Measurements from ENCODE around the gene KIF21B. TPM values are rescaled to one million over a fixed set of nuclear protein-coding genes. Genes with fewer than 3 reads are reported as not detected.

KIF21B gene, protein sequence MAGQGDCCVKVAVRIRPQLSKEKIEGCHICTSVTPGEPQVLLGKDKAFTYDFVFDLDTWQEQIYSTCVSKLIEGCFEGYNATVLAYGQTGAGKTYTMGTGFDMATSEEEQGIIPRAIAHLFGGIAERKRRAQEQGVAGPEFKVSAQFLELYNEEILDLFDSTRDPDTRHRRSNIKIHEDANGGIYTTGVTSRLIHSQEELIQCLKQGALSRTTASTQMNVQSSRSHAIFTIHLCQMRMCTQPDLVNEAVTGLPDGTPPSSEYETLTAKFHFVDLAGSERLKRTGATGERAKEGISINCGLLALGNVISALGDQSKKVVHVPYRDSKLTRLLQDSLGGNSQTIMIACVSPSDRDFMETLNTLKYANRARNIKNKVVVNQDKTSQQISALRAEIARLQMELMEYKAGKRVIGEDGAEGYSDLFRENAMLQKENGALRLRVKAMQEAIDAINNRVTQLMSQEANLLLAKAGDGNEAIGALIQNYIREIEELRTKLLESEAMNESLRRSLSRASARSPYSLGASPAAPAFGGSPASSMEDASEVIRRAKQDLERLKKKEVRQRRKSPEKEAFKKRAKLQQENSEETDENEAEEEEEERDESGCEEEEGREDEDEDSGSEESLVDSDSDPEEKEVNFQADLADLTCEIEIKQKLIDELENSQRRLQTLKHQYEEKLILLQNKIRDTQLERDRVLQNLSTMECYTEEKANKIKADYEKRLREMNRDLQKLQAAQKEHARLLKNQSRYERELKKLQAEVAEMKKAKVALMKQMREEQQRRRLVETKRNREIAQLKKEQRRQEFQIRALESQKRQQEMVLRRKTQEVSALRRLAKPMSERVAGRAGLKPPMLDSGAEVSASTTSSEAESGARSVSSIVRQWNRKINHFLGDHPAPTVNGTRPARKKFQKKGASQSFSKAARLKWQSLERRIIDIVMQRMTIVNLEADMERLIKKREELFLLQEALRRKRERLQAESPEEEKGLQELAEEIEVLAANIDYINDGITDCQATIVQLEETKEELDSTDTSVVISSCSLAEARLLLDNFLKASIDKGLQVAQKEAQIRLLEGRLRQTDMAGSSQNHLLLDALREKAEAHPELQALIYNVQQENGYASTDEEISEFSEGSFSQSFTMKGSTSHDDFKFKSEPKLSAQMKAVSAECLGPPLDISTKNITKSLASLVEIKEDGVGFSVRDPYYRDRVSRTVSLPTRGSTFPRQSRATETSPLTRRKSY (N-terminal part only)
- 26.8 TPM for polyA plus RNA-seq (2012; ENCODE audit: insufficient read depth, insufficient read length)

- DNase-seq (ENCODE audit: low read depth, low spot score), result peak; percentile 72
- peak within 1 kb of the TSS; percentile 87 for H3K4me3 ChIP-seq (ENCODE audit: low read length)
These were observed at the start of gene KIF21B for GRCh38 chr1:201023517-201023902. KIF21B (minus strand) TSS chr1:201023714; CDS start chr1:201023383, 331 bp downstream.

GRCh38 chr1:201072922-201073321 is 49.4 kb upstream of the KIF21B start:
- no peak overlapping the region for H3K4me3 ChIP-seq (ENCODE audit: low read length)
- DNase-seq (ENCODE audit: low read depth, low spot score), result no peak

GRCh38 chr1:201072149-201072548 is 48.6 kb upstream of the KIF21B start:
- H3K4me3 ChIP-seq (ENCODE audit: low read length), result no peak overlapping the region
- no peak for DNase-seq (ENCODE audit: low read depth, low spot score)

GRCh38 chr1:201069636-201070035 is 46.1 kb upstream of the KIF21B start:
- DNase-seq (ENCODE audit: low read depth, low spot score), result no peak

DNA sequence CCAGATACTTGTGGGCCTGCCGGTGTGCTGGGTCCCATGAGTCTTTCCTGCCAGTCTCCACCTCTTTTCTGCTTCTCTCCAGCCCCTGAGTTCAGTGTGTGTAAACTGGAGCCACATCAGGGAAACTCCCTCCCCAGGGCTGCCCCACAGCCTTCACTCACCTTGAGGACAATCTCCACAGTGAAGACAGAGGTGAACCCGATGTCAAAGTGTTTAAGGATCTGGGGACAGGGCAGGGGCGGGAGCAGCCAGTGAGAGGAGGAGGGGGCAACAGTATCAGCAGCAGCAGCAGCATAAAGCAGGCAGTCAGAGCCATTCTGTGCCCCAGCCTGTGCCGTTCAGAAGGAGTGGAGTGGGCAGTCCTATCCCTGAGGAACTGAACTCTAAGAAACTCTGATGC is 45.5 kb upstream of the KIF21B start:
- no peak for DNase-seq (ENCODE audit: low read depth, low spot score)
- no peak overlapping the region for H3K4me3 ChIP-seq (ENCODE audit: low read length)

More at GRCh38 chr1:201069636-201070035, 46.1 kb upstream of the KIF21B start:
- H3K4me3 ChIP-seq (ENCODE audit: low read length), result no peak overlapping the region

- H3K4me3 ChIP-seq (ENCODE audit: low read length), result no peak overlapping the region
- DNase-seq (ENCODE audit: low read depth, low spot score), result no peak
These were observed 43.5 kb upstream of the KIF21B start for GRCh38 chr1:201066986-201067385.

DNA sequence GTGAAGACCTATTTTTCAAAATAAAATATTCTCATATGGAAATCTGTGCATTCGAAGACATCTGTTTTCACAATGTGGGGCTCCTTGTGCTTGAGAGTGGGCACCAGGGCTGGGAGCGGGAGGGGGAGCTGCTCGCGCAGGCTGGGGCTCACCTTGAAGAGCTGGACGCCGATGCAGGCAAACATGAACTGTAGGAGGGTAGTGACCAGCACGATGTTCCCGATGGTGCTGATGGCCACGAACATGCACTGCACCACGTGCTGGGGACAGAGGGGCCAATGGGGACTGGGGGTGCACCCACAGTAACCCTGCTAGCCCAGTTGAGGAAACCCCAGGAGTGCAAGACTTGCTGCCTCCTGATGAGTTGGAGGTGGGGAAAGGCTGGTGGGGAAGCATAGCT is 42.2 kb upstream of the KIF21B start:
- no peak overlapping the region for H3K4me3 ChIP-seq (ENCODE audit: low read length)
- DNase-seq (ENCODE audit: low read depth, low spot score), result no peak

GRCh38 chr1:201064806-201065205 is 41.3 kb upstream of the KIF21B start:
- no peak for DNase-seq (ENCODE audit: low read depth, low spot score)

DNA sequence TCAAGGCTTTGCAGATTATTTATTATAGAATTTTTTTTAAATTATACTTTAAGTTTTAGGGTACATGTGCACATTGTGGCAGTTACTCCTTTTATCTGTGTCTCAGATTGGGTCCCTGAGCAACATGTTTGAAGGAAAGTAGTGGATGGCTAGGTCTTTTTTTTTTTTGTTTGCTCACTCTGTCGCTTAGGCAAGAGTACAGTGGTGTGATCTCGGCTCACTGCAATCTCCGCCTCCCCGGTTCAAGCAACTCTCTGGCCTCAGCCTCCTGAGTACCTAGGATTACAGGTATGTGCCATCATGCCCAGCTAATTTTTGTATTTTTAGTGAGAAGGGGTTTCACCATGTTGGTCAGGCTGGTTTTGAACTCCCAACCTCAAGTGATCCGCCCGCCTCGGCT is 39.6 kb upstream of the KIF21B start:
- no peak for DNase-seq (ENCODE audit: low read depth, low spot score)
- no peak overlapping the region for H3K4me3 ChIP-seq (ENCODE audit: low read length)

More at GRCh38 chr1:201064806-201065205, 41.3 kb upstream of the KIF21B start:
- H3K4me3 ChIP-seq (ENCODE audit: low read length), result no peak overlapping the region

DNA sequence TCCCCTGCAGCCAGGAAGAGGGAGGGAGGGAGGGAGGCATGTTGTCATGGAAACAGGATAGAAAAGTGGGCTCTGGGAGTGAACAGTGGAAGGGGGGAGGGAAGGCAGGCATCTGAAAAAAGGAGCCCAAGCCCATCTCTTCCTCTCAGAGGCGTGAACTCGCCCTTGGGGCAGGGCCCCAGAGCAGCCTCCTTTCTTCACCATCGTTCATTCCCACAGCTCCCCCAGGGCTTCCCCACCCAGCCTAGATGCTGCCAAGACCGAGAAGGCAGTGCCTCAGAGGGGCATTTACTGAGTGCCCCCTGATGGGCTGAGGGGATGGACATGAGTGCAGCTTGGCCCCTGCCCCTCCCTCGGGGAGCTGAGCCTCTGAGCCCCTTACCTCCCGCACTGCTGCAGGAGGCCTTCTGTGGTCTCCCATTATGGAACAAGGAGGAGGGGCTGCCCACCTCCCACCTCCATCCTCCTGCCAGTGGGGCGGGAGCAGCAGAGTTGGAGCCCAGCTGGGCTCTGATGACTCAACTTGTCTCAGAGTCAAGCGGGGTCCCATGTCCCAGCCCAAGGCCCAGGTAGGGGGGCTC is 39.1 kb upstream of the KIF21B start:
- DNase-seq (ENCODE audit: low read depth, low spot score), result no peak
- H3K4me3 ChIP-seq (ENCODE audit: low read length), result no peak overlapping the region

- no peak for DNase-seq (ENCODE audit: low read depth, low spot score)
- no peak overlapping the region for H3K4me3 ChIP-seq (ENCODE audit: low read length)
These were observed 38.4 kb upstream of the KIF21B start for GRCh38 chr1:201061886-201062285.

GRCh38 chr1:201061049-201061448 is 37.5 kb upstream of the KIF21B start:
- H3K4me3 ChIP-seq (ENCODE audit: low read length), result no peak overlapping the region
- DNase-seq (ENCODE audit: low read depth, low spot score), result no peak

DNA sequence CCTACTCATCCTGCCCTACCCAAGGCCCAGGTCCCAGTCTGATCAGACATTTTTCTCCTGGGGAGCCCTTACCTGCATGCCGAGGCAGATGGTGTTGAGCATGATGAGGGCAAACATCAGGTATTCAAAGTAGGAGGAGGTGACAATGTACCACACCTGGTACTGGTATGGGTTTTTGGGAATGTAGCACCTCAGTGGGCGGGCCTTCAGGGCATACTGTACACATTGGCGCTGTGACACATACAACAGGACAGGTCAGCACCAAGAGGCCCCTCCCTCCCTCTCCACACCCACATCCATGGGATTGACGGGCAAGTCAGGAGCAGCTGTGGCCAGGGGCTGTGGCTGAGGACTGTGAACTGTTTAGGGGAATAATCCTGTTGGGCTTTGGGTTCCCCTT is 37.1 kb upstream of the KIF21B start:
- DNase-seq (ENCODE audit: low read depth, low spot score), result no peak
- no peak overlapping the region for H3K4me3 ChIP-seq (ENCODE audit: low read length)

- H3K4me3 ChIP-seq (ENCODE audit: low read length), result no peak overlapping the region
- no peak for DNase-seq (ENCODE audit: low read depth, low spot score)
These were observed 36.5 kb upstream of the KIF21B start for GRCh38 chr1:201059871-201060555.

GRCh38 chr1:201059401-201059800 is 35.9 kb upstream of the KIF21B start:
- no peak for DNase-seq (ENCODE audit: low read depth, low spot score)
- no peak overlapping the region for H3K4me3 ChIP-seq (ENCODE audit: low read length)

- DNase-seq (ENCODE audit: low read depth, low spot score), result no peak
- H3K4me3 ChIP-seq (ENCODE audit: low read length), result no peak overlapping the region
These were observed 30.6 kb upstream of the KIF21B start for GRCh38 chr1:201054091-201054543.

DNA sequence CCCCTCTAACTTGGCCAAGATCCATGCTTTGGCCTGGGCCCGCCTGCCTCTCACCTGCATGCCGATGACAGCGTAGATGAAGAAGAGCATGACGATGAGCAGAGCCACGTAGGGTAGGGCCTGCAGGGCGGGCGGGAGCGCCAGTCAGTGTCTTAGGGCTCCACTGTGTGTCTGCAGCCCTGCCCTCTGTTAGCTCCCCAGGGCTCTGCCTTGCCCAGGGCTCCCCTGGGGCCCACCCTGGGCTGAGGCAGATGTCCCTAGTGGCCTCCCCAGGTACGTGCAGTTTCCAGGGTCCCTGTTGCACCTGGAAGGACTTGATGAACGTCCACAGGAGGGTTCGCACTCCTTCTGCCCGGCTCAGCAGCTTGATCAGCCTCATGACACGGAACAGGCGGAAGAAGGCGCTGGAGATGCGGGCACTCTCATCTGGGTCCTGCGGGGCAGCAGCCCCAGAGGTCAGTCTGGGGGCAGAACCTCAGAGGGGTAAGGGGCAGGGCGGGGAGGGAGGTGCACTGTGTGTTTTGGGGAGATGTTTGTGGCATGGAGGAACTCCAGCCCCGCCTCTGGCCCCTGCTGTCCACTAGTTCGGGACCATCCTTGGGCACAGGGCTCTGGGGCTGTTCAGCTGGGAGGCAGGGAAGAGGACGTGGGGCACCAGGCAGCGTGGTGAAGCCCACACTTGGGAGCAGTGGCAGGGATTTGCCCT is 29.8 kb upstream of the KIF21B start:
- no peak for DNase-seq (ENCODE audit: low read depth, low spot score)
- no peak overlapping the region for H3K4me3 ChIP-seq (ENCODE audit: low read length)

- no peak overlapping the region for H3K4me3 ChIP-seq (ENCODE audit: low read length)
- no peak for DNase-seq (ENCODE audit: low read depth, low spot score)
These were observed 27.9 kb upstream of the KIF21B start for GRCh38 chr1:201051399-201051798.
